ENCODE measurements around the gene UBE2E2.

The UBE2E2 gene

DNA sequence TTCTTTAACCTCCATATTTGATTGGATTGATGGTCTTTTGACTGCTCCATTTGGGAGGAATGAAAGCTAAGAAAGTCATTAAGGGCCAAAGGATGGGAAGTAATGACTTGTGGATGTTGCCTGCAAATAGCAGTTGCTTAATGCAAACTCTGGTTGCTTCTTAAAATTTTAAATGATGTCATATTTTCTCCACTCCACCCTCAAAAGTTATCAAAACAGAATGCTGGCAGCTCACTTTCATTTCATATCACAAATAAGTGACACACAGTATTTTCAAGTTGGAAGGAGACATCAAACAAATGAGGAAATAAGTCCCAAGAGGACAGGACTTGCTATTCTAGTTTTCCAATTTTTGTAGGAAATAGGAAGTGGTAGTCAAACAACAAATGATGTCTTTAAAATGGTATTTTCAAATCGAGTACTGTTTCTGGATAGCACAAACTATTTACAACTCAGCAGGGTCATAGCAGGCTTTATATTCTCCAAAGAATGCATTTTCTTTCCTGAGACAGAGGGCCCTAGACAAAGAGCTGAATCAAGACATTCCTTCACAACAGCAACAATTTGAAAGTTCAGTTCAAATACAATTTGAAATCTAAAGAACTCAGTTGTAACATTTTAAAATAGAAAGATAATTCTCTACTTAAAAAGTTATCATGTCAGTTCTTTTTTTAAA, 437.5 kb downstream of the UBE2E2 start:
- no peak for DNase-seq
